Cardiac fibroblast (primary cell): ENCODE results near the gene ZNF396.

ENCODE experiments used
- DNase-seq, 2 donors: peaks; one replicate each; pipeline versions ENCODE4 v3.0.0 to v3.0.0-alpha.2; 2010; ENCODE audit warnings: low read depth in 2 of 2
- H3K4me3 ChIP-seq, 2 donors: replicated peaks in 1 of 2; 1 replicate in 1 of 2; 2 replicates in 1 of 2; pipeline ENCODE4 v1.5.1; 2011; ENCODE audit warnings: low read depth in 2 of 2, low read length in 2 of 2, mild to moderate bottlenecking in 2 of 2, moderate library complexity in 1 of 2
- CTCF ChIP-seq: IDR thresholded peaks from one replicate; pipeline ENCODE4 v1.5.1; 2011; ENCODE audit warnings: low read depth, mild to moderate bottlenecking, low read length, inconsistent platforms

The ZNF396 gene

GRCh38 chr18:35407871-35408481, 30.8 kb upstream of the ZNF396 start:
- peak; percentile 66 for TF ChIP-seq CTCF
- DNase-seq: peak; percentile 84 to 88
- H3K4me3 ChIP-seq: no peak overlapping the region

- H3K4me3 ChIP-seq: no peak overlapping the region
- TF ChIP-seq CTCF: no peak
- no peak for DNase-seq
Observed at GRCh38 chr18:35406666-35407065, 29.5 kb upstream of the ZNF396 start.

GRCh38 chr18:35397976-35398375, 20.8 kb upstream of the ZNF396 start:
- no peak for TF ChIP-seq CTCF
- H3K4me3 ChIP-seq: no peak overlapping the region
- no peak for DNase-seq

- TF ChIP-seq CTCF: no peak
- no peak overlapping the region for H3K4me3 ChIP-seq
- no peak for DNase-seq
Observed at GRCh38 chr18:35393716-35394115, 16.6 kb upstream of the ZNF396 start.

GRCh38 chr18:35392375-35392774, 15.2 kb upstream of the ZNF396 start:
- H3K4me3 ChIP-seq: no peak overlapping the region
- no peak for DNase-seq
- TF ChIP-seq CTCF: no peak

- no peak for TF ChIP-seq CTCF
- no peak overlapping the region for H3K4me3 ChIP-seq
- no peak for DNase-seq
Observed at GRCh38 chr18:35390951-35391700, 14.0 kb upstream of the ZNF396 start.
